ENCODE results near the gene KDM5A.

DNA sequence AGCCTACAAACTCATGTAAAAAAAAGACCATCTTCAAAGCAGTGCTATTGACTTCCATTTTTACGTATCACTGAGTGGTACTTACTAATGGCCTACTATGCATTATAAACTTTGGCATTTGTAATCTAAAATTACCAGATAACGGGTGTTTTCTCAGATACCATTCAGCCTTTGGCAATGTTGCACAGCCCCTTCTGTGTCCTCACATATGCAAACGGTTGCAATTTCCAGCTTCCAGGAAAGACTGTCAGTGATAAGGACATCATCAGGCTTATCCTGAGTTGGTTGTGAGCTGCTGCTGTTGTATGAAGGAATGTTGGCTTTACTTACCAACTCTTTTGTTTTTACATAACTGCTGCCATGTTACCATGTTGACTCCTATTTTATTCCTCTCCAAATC lies 124.9 kb downstream of the KDM5A start:
- TF ChIP-seq, protein P1, sequence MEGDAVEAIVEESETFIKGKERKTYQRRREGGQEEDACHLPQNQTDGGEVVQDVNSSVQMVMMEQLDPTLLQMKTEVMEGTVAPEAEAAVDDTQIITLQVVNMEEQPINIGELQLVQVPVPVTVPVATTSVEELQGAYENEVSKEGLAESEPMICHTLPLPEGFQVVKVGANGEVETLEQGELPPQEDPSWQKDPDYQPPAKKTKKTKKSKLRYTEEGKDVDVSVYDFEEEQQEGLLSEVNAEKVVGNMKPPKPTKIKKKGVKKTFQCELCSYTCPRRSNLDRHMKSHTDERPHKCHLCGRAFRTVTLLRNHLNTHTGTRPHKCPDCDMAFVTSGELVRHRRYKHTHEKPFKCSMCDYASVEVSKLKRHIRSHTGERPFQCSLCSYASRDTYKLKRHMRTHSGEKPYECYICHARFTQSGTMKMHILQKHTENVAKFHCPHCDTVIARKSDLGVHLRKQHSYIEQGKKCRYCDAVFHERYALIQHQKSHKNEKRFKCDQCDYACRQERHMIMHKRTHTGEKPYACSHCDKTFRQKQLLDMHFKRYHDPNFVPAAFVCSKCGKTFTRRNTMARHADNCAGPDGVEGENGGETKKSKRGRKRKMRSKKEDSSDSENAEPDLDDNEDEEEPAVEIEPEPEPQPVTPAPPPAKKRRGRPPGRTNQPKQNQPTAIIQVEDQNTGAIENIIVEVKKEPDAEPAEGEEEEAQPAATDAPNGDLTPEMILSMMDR (IDR thresholded peaks at IDR 0.05), result no peak
- no peak for TF ChIP-seq POLR2A (IDR thresholded peaks at IDR 0.05)
